GM19035 (cell line): Measurements from ENCODE around the gene TPRA1.

Experiments
- ATAC-seq: cut with Tn5 transposase; IDR thresholded peaks from one replicate; pipeline ENCODE4 v1.9.1; 2021; ENCODE audit not compliant: unreplicated experiment

Gene TPRA1

GRCh38 chr3:127566833-127567232, 23.7 kb downstream of the TPRA1 start:
- ATAC-seq, result no peak

GRCh38 chr3:127565711-127566110, 24.8 kb downstream of the TPRA1 start:
- ATAC-seq, result no peak

GRCh38 chr3:127560051-127560787, 30.3 kb downstream of the TPRA1 start:
- no peak for ATAC-seq

- ATAC-seq, result no peak
These were observed 34.0 kb downstream of the TPRA1 start for GRCh38 chr3:127556565-127556964.

- no peak for ATAC-seq
These were observed 35.4 kb downstream of the TPRA1 start for GRCh38 chr3:127555108-127555507.

- ATAC-seq, result no peak
These were observed 38.5 kb downstream of the TPRA1 start for GRCh38 chr3:127552038-127552437.

GRCh38 chr3:127551178-127551577, 39.4 kb downstream of the TPRA1 start:
- ATAC-seq, result no peak

- ATAC-seq, result no peak
These were observed 39.9 kb downstream of the TPRA1 start for GRCh38 chr3:127550468-127551157.

GRCh38 chr3:127549826-127550467, 40.6 kb downstream of the TPRA1 start:
- no peak for ATAC-seq

GRCh38 chr3:127547761-127548605, 42.5 kb downstream of the TPRA1 start:
- ATAC-seq, result peak; percentile 74

GRCh38 chr3:127546970-127547733, 43.4 kb downstream of the TPRA1 start:
- no peak for ATAC-seq

GRCh38 chr3:127546554-127546953, 44.0 kb downstream of the TPRA1 start:
- no peak for ATAC-seq

- no peak for ATAC-seq
These were observed 44.6 kb downstream of the TPRA1 start for GRCh38 chr3:127545711-127546457.

- no peak for ATAC-seq
These were observed 45.3 kb downstream of the TPRA1 start for GRCh38 chr3:127545216-127545615.

- ATAC-seq, result no peak
These were observed 45.7 kb downstream of the TPRA1 start for GRCh38 chr3:127544803-127545201.

- ATAC-seq, result peak; percentile 57
These were observed 46.2 kb downstream of the TPRA1 start for GRCh38 chr3:127544192-127544802.

- no peak for ATAC-seq
These were observed 47.1 kb downstream of the TPRA1 start for GRCh38 chr3:127543441-127543840.

- ATAC-seq, result no peak
These were observed 48.0 kb downstream of the TPRA1 start for GRCh38 chr3:127542441-127542952.

- no peak for ATAC-seq
These were observed 49.2 kb downstream of the TPRA1 start for GRCh38 chr3:127541320-127541719.
